SIG-M5 treated with dmso at 0.1 percent for 504 hours (cell line): ENCODE measurements around the gene S100PBP.

Experiments used
- DNase-seq: peaks from one replicate; lab custom pipeline; 2025; ENCODE audit not compliant: unreplicated experiment; lab: John Stamatoyannopoulos, UW

S100PBP gene

DNA sequence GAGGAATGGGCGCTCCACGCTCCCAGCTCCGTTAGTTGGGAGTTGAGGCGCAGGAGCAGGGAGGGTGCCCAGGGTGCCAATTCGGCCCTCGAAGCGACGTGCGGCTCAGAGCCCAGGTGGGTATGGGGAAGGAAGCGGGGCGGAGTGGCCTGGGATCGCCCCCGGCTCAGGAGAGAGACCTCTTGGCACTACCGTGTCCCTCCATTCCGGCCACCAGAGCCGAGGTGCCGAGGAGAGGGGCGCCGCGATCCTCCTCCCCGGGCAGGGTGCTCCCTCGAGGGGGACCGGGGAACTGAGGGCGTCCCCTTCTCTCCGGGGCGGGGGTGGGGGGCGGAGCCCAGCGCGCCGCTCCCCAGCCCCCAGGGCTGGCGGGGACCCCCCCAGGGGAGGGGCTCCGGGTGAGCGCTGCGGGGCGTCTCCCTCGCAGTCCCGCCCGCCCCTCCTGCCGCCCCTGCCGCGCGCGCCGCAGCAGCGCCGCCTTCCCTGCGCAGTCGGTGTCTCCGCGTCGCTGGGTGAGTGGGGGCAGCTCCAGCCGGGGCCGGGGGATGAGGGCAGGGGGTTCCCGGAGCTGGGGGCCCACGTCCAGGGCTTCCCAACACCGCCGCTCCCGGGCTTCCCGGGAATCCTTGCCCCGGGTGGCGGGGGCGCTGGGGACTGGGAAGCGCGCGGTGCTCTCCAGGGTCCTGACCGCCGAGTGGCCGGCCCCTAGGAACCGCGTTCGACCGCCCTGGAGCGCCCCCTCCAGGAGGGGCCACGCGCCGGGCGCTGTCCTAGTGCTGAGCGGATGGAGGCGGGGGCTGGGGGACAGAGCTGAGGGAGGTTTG is 68.8 kb downstream of the S100PBP start, which contains the start of gene HPCA:
HPCA (plus strand) TSS at position 488 of the 824 bp plus-strand sequence. CDS start 2,408 bp downstream, outside the sequence.
- DNase-seq = no peak

- DNase-seq = no peak
Measured at GRCh38 chr1:32886828-32887414, 69.5 kb downstream of the S100PBP start.

DNA sequence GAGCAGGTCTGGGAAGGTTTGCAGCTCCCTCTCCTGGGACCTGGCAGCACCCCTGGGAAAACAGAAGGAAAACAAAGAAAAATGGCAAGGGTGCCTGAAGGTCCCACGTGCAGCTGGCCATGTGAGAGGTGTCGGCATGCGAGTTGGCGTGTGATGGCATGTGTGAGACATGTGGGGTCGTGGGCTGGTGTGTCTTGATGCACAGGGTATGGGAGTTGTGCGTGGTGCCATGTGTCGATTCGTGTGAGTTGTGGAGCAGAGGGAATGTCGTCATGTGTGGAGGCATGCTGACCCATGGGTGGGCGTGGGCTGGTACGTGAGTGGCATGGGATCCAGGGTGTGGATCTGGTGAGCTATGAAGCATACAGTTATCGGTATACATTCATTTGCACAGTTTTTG is 70.2 kb downstream of the S100PBP start:
- DNase-seq = no peak

DNA sequence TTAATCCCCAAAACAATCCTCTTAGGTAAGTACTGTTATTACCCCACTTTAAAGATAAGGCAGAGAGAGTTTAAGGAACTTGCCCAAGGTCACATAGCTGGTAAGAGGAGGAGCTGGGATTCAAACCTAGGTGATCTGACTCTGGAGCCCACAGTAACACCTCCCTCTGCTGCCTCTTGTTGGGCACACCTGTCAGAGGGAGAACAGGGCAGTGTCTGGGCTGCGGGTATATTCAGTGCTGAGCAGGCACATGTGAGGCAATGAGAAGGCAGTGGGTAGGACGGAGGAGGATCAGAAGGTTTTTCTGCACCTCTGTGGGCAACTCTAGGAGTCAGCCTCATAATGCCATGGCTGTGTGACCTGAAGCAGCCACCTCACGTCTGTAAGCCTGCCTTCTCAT is 70.7 kb downstream of the S100PBP start:
- no peak for DNase-seq

DNA sequence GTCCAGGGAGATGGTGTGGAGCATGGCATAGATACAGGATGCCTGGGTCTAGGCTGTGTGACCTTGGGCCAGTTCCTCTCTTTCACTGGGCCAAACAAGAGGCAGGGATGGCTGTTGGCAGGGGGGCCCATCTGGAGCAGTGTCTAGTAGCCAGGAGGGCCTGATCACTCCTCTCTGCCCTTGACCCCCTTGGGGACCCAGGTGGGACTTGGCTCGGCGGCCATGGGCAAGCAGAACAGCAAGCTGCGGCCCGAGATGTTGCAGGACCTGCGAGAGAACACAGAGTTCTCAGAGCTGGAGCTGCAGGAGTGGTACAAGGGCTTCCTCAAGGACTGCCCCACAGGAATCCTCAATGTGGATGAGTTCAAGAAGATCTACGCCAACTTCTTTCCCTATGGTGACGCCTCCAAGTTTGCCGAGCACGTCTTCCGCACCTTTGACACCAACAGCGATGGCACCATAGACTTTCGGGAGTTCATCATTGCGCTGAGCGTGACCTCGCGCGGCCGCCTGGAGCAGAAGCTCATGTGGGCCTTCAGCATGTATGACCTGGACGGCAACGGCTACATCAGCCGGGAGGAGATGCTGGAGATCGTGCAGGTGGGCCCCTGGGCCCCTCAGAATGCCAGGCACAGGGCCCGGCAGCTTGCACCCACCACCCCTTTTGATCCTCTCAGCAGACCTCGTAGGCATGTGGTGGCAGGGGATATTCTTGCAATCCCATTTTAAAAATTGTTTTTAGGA is 71.4 kb downstream of the S100PBP start:
- no peak for DNase-seq

DNA sequence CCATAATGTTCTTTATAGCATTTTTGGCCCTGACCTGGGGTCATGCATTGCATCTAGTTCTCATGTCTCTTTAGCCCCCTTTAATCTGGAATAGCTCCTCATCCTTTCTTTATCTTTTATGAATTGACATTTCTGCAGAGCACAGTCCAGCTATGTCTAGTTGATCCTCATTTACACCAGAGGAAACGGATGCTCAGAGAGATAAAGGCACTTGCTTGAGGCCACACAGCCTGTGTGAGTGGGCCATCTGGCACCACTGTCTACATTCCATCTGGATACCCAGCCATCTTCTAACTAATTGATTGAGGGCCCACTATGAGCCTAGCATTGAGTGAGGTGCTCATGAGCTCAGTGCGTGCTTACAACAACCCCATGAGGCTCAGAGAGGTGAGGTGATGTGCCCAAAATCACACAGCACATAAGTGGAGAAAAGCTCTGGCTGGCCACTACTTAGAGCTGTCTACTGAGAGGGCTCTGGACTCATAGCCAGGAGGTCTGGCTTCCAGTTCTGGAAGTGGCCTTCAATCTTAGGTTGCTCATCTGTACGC is 72.4 kb downstream of the S100PBP start:
- no peak for DNase-seq

GRCh38 chr1:32890516-32891240 is 73.2 kb downstream of the S100PBP start:
- no peak for DNase-seq

DNA sequence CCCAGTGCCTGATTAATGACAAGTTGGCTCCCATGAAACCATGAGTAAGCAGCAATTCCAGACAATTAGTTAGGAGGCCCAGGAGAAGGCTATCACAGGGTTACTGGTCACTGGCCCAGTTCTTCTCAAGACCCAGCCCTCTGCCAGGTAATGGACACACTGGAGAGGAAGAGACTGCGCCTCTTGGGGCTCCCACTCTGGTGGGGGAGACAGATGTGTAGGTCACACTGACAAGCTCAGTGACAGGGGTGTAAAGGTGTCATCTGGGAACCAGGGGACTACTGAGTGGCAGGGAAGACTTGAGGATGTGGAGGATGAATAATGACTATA is 73.8 kb downstream of the S100PBP start:
- DNase-seq = no peak

DNA sequence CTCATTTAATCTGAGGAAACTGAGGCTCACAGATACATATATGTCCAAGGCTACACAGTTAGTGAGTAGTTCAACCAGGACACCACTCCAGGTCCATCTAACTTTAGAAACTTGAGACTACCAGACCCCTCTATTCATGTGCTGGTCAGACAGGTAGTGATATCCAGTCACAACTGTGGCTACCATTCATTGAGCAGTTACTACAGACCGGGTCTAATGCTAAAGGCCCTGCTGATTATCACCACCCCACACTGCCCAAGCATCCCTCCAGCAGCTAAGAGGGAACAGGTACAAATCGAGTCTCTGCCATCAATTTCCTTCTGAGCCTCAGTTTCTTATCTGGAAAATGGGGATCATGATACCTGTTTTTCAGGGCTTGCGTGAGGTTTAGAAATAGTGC is 74.2 kb downstream of the S100PBP start:
- no peak for DNase-seq

GRCh38 chr1:32892368-32893197 is 75.1 kb downstream of the S100PBP start:
- no peak for DNase-seq

GRCh38 chr1:32893198-32894018 is 76.0 kb downstream of the S100PBP start:
- no peak for DNase-seq

DNA sequence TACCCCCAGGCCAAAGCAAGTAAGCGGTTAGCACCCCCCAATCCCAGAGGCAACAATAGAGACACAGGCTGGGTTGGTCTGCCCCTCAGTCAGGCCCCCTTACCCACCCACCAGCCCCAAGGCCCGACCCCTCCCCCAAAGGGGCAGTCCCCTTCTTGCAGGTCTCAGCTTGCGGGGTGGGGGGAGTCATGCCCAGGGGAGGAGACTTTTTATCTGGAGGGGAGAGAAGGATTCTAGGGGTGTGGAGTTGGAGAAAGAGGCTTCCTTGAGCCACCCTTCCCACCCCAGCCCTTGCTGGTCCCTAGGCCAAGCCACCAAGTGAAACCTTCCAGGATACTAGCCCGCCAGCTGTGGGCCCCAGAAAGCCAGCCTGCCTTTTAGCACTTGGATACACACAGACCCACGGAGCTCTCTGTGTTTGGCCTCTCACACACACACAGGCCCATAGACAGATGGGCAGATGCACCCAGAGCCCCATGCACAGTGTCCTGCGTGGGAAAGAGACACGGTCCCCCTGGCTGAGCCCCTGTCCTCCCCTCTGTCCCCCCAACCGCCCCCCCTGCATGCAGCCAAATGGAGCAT is 76.7 kb downstream of the S100PBP start:
- no peak for DNase-seq

GRCh38 chr1:32894681-32895080 is 77.2 kb downstream of the S100PBP start:
- DNase-seq = no peak

GRCh38 chr1:32895325-32896215 is 78.1 kb downstream of the S100PBP start:
- no peak for DNase-seq

DNA sequence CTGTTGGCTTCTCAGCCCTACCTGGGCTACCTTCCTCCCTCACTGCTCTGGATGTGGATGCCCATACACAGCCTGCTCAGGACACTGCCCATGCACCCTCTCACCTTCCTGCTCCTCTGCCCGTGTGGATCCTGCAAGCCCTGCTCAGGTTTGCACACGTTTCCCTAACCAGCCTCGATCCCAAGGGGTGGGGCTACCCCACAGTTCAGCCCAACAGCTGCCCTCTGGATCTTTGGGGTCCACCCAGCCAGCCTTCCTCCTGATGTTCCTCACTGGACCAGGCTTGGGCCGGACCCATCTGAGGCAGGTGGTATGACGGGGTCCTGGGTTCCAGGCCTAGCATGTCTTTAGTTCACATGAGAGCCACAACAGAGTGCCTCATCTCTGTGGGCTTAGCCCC is 79.0 kb downstream of the S100PBP start:
- DNase-seq = no peak

DNA sequence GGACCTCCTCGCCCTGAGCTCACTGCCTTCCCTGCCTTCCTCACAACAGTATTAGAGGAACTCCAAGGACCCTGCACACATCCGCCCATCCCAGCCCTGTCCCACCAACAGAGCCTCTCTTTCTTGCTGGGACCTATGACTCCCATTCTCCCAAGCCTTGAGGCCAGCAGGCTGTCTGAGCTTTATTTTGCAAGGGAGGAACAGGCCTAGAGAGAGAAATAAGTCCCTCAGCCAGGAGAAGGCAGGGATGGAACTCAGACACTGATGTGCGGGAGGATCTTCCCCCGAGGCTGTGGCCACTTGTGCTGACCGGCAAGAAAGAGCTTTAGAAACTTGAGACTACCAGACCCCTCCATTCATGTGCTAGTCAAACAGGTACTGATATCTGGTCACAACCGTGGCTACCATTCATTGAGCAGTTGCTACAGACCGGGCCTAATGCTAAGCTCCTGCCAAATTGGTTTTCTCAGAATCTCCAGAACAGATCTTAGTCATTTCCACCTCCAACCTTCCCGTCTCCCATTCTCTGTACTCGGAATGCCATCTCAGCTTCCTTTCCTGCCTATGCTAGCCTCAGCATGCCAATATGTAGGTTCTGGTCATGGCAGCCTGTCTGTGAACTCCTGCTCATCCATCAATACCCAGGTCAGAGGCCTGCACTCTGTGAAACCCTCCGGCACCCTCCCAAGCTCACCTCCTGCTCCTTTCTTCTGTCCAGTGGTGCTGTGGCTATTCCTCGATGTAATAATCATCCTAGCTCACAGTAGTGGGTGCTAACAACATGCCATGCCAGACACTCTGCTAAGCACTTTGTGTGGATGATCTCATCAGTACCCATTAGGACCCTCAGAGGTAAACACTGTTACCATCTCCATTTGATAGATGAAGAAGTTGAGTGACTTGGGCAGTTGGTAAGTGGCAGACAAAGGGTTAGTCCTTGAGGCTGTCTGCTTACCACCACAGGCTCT is 79.9 kb downstream of the S100PBP start:
- DNase-seq = no peak

GRCh38 chr1:32898056-32898455 is 80.6 kb downstream of the S100PBP start:
- DNase-seq = no peak
